ENCODE results near the gene NFX1.

DNA sequence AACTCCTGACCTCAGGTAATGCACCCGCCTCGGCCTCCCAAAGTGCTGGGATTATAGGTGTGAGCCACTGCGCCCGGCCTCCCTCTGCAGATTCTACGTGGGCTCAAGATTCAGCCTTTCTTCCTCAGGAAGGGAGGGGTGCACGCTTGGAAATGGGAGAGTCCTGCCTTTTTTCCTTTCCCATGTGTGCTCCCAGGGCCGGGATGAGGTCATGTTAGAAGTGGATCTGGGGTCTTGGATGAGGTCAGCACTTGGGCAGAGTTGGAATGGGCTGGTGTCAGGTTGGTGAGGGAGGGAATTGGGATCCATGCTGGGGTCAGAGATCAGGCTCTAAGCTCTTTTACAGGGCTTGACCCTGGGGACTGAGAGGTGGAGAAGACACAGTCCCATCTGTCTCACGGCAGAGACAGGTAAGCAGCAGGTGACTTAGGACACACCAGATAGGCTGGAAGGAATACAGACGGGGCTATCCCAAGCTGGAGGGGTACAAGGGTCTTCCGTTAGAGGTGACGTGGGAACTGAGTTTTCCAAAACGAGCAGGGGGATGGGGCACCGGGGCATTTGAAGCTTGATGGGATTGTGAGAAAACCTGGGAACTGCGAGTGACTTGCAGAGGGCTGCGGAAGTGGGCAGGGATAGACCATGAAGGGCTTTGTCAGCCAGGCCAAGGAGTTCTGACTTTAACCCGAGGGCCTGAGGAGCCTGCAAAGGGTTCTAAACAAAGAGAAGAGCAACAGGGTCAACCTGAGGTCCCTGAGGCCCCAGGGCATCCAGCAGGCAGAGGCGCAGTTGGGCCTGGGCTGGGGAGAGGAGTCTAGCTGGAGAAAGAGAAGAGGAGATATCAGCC, 113.8 kb downstream of the NFX1 start:
- TF ChIP-seq CTCF (IDR thresholded peaks at IDR 0.05): no peak
- TF ChIP-seq POLR2A (IDR thresholded peaks at IDR 0.05): no peak

All from thyroid gland (tissue), 4 donors.